GM10248 (cell line): ENCODE data around the gene PDK2.

Experiments
- CTCF ChIA-PET: fragments of 300-600 bp; sonication (Branson Sonifier 250); formaldehyde crosslinking; extraction: SDS; loops from one replicate; lab custom pipeline; 2021; ENCODE audit warnings: antibody characterized with exemption; lab: Yijun Ruan, JAX
- POLR2A ChIA-PET: fragments of 350-650 bp; sonication (Branson Sonifier 250); formaldehyde crosslinking; extraction: SDS; loops from one replicate; lab custom pipeline; 2020; ENCODE audit warnings: antibody characterized with exemption; lab: Yijun Ruan, JAX
- DNase-seq: peaks from one replicate; pipeline ENCODE4 v3.0.0; 2012; ENCODE audit errors: extremely low spot score
- CTCF ChIP-seq: IDR thresholded peaks from 2 replicates; pipeline ENCODE4 v1.5.1; 2012; ENCODE audit warnings: mild to moderate bottlenecking, low read depth; ENCODE audit errors: extremely low read depth, missing control alignments, control extremely low read depth

Gene PDK2

GRCh38 chr17:50128441-50129352 is 33.5 kb downstream of the PDK2 start:
- no peak for TF ChIP-seq CTCF
- CTCF ChIA-PET: interaction anchor here (0.6 kb wide), 1 partner anchor 72 kb away, joined by 3 read pairs; no protein-coding TSS in a partner anchor
- no peak for DNase-seq
- POLR2A ChIA-PET: no interaction called here

- POLR2A ChIA-PET: no interaction called here
- CTCF ChIA-PET: interaction anchor here (2.3 to 4.4 kb wide), 2 partner anchors 12 to 35 kb away, joined by 7 to 22 read pairs; partner anchors contain the start of gene PDK2
- no peak for TF ChIP-seq CTCF
- no peak for DNase-seq
Observed at GRCh38 chr17:50129353-50129727, 34.2 kb downstream of the PDK2 start.

- ChIA-PET POLR2A (interaction anchor here (0.6 kb wide), 1 partner anchor 737 kb away, joined by 3 read pairs; no protein-coding TSS in a partner anchor), CTCF (interaction anchor here (0.9 to 4.4 kb wide), 8 partner anchors 9 to 144 kb away, joined by 3 to 22 read pairs (median 5); partner anchors contain the start of genes PDK2 and TMEM92)
- DNase-seq: peak; percentile 76
- TF ChIP-seq CTCF: no peak
Observed at GRCh38 chr17:50129728-50130558, 34.8 kb downstream of the PDK2 start, which contains the start of gene SAMD14. TSS of gene SAMD14 (minus strand) at chr17:50130160. CDS start at chr17:50124959, 5,201 bp downstream.

- no peak for DNase-seq
- POLR2A ChIA-PET: interaction anchor here (0.6 kb wide), 4 partner anchors 16 to 736 kb away, joined by 3 to 5 read pairs (median 4); partner anchors contain the start of gene LRRC59
- TF ChIP-seq CTCF: no peak
- CTCF ChIA-PET: interaction anchor here (0.9 to 4.4 kb wide), 8 partner anchors 8 to 144 kb away, joined by 3 to 22 read pairs (median 5); partner anchors contain the start of genes PDK2 and TMEM92
Observed at GRCh38 chr17:50130559-50131305, 35.6 kb downstream of the PDK2 start.

GRCh38 chr17:50132104-50132794 is 37.1 kb downstream of the PDK2 start:
- ChIA-PET POLR2A (interaction anchor here (1.0 kb wide), 1 partner anchor 10 kb away, joined by 3 read pairs; no protein-coding TSS in a partner anchor), CTCF (interaction anchor here (1.2 to 4.4 kb wide), 6 partner anchors 9 to 45 kb away, joined by 3 to 22 read pairs (median 6); partner anchors contain the start of gene PDK2)
- DNase-seq: no peak
- no peak for TF ChIP-seq CTCF
